Caco-2 (cell line): ENCODE results near the gene MYL7. TPM values are rescaled to one million over a fixed set of nuclear protein-coding genes. Genes with fewer than 3 reads are reported as not detected.

ENCODE experiments used
- BruUV-seq: library from RNA; stranded (reverse); fragments of 400-500 nt; replicated peaks from 2 replicates; lab custom pipeline; 2021; lab: Mats Ljungman, UMichigan
- CTCF ChIA-PET: fragments of 300-600 bp; sonication (Branson Sonifier 250); formaldehyde crosslinking; loops from one replicate; lab custom pipeline; 2022; ENCODE audit warnings: antibody characterized with exemption; lab: Charles Lee
- POLR2A ChIA-PET: fragments of 300-600 bp; sonication (Branson Sonifier 250); formaldehyde crosslinking; loops from one replicate; lab custom pipeline; 2022; ENCODE audit warnings: antibody characterized with exemption; lab: Charles Lee
- DNase-seq, 2 experiments: peaks; one replicate each; pipeline versions ENCODE4 v3.0.0 to v3.0.0-alpha.2; 2020 to 2022
- H3K27me3 ChIP-seq: replicated peaks from 2 replicates; pipeline ENCODE4 v1.6.0; 2011; ENCODE audit warnings: low read length; ENCODE audit not compliant: control insufficient read depth, insufficient read depth
- H3K36me3 ChIP-seq: 2 replicates; pipeline ENCODE4 v1.5.1; 2011; ENCODE audit warnings: low read length; ENCODE audit not compliant: control insufficient read depth, insufficient read depth
- H3K4me1 ChIP-seq: fragments of 250-450 bp; sonication (Bioruptor Pico); 2 replicates; pipeline ENCODE4 v1.5.1; 2020; ENCODE audit warnings: mild to moderate bottlenecking
- H3K4me3 ChIP-seq: 2 replicates; pipeline ENCODE4 v1.5.1; 2011; ENCODE audit warnings: low read depth, mild to moderate bottlenecking, control low read depth, low read length
- H3K9me3 ChIP-seq: fragments of 250-450 bp; sonication (Bioruptor Pico); 2 replicates; pipeline ENCODE4 v1.5.1; 2020; ENCODE audit warnings: mild to moderate bottlenecking, moderate library complexity
- H3K27ac Mint-ChIP-seq: one replicate; pipeline ENCODE4 v1.8.0; 2022; ENCODE audit warnings: mixed read lengths; ENCODE audit not compliant: unreplicated experiment
- H3K27me3 Mint-ChIP-seq: one replicate; pipeline ENCODE4 v1.8.0; 2022; ENCODE audit warnings: mixed read lengths; ENCODE audit not compliant: insufficient read depth, unreplicated experiment
- H3K36me3 Mint-ChIP-seq: one replicate; pipeline ENCODE4 v1.8.0; 2022; ENCODE audit warnings: mild to moderate bottlenecking, mixed read lengths; ENCODE audit not compliant: insufficient read depth, unreplicated experiment
- H3K4me1 Mint-ChIP-seq: one replicate; pipeline ENCODE4 v1.8.0; 2022; ENCODE audit warnings: low read depth, mixed read lengths; ENCODE audit not compliant: unreplicated experiment
- H3K4me3 Mint-ChIP-seq: one replicate; pipeline ENCODE4 v1.8.0; 2022; ENCODE audit warnings: mild to moderate bottlenecking, moderate library complexity, mixed read lengths; ENCODE audit not compliant: unreplicated experiment
- H3K9me3 Mint-ChIP-seq: one replicate; pipeline ENCODE4 v1.8.0; 2022; ENCODE audit warnings: mixed read lengths; ENCODE audit not compliant: unreplicated experiment
- CTCF ChIP-seq, 2 experiments: fragments of 200-600 bp in 1 of 2; IDR thresholded peaks; 1 replicate in 1 of 2; 2 replicates in 1 of 2; pipeline versions ENCODE4 v1.5.1 to v1.8.0; 2011 to 2022; ENCODE audit warnings: antibody characterized with exemption in 1 of 2, control low read depth in 1 of 2, inconsistent platforms in 1 of 2, low read depth in 1 of 2, low read length in 1 of 2, mild to moderate bottlenecking in 1 of 2, moderate library complexity in 1 of 2; ENCODE audit not compliant: insufficient read depth in 1 of 2, severe bottlenecking in 1 of 2, unreplicated experiment in 1 of 2
- intact Hi-C: fragments of 100-400 bp; cut with micrococcal nuclease; formaldehyde crosslinking; loops from one replicate; pipeline ENCODE4 v1.10.0; 2022; ENCODE audit not compliant: unreplicated experiment
- total RNA-seq: library from RNA; stranded (reverse); gene quantifications from 2 replicates; pipeline ENCODE4 v1.2.3, GENCODE V29; 2022

The MYL7 gene
- total RNA-seq, 1 experiment from 2014 or later, result 16.2 TPM

- TF ChIP-seq CTCF (IDR thresholded peaks at IDR 0.05; ENCODE audit: insufficient read depth in 1 of 2, low read depth in 1 of 2, low read length in 1 of 2, severe bottlenecking in 1 of 2, unreplicated experiment in 1 of 2), result no peak
- BruUV-seq, result no TSS peak
- POLR2A ChIA-PET, result no interaction called here
- H3K9me3 ChIP-seq, result no peaks in the 10 kb centered on the region
- Mint-ChIP-seq H3K9me3 (no peaks in the 10 kb centered on the region), H3K4me1 (peaks cover 7% of the 10 kb centered on the region), H3K27me3 (no peaks in the 10 kb centered on the region), H3K4me3 (no peak overlapping the region), H3K27ac (no peak overlapping the region), H3K36me3 (no peaks in the 10 kb centered on the region)
- H3K4me1 ChIP-seq, result no peaks in the 10 kb centered on the region; the same call in 1 of the 2 replicates
- intact Hi-C loops, result no loop called here
- CTCF ChIA-PET, result interaction anchor here (1.0 kb wide), 1 partner anchor 104 kb away, joined by 3 read pairs; the partner anchor contains the start of gene YKT6
- H3K36me3 ChIP-seq, result no peaks in the 10 kb centered on the region
- no peak overlapping the region for H3K4me3 ChIP-seq
- H3K27me3 ChIP-seq, result no peaks in the 10 kb centered on the region
- no peak for DNase-seq
Measured at GRCh38 chr7:44096326-44096881, 44.7 kb downstream of the MYL7 start.

GRCh38 chr7:44095781-44096180 lies 45.4 kb downstream of the MYL7 start:
- POLR2A ChIA-PET, result no interaction called here

GRCh38 chr7:44094883-44095592 lies 46.1 kb downstream of the MYL7 start:
- Mint-ChIP-seq H3K27ac (no peak overlapping the region), H3K4me3 (no peak overlapping the region), H3K9me3 (no peaks in the 10 kb centered on the region), H3K27me3 (no peaks in the 10 kb centered on the region), H3K4me1 (peaks cover 7% of the 10 kb centered on the region), H3K36me3 (no peaks in the 10 kb centered on the region)
- Histone ChIP-seq H3K9me3 (no peaks in the 10 kb centered on the region), H3K4me3 (no peak overlapping the region), H3K27me3 (no peaks in the 10 kb centered on the region), H3K36me3 (no peaks in the 10 kb centered on the region), H3K4me1 (no peaks in the 10 kb centered on the region)
- ChIA-PET CTCF (no interaction called here), POLR2A (no interaction called here)
- no TSS peak for BruUV-seq
- TF ChIP-seq CTCF (IDR thresholded peaks at IDR 0.05; ENCODE audit: insufficient read depth in 1 of 2, low read depth in 1 of 2, low read length in 1 of 2, severe bottlenecking in 1 of 2, unreplicated experiment in 1 of 2), result no peak
- DNase-seq, result no peak
- intact Hi-C loops, result no loop called here

More at GRCh38 chr7:44095781-44096180, 45.4 kb downstream of the MYL7 start:
- Histone ChIP-seq H3K4me3 (no peak overlapping the region), H3K36me3 (no peaks in the 10 kb centered on the region), H3K27me3 (no peaks in the 10 kb centered on the region), H3K9me3 (no peaks in the 10 kb centered on the region), H3K4me1 (no peaks in the 10 kb centered on the region; the same call in 1 of the 2 replicates)
- intact Hi-C loops, result no loop called here
- H3K4me1 Mint-ChIP-seq, result peaks cover 7% of the 10 kb centered on the region
- no peak overlapping the region for H3K4me3 Mint-ChIP-seq
- CTCF ChIA-PET, result no interaction called here
- no peak overlapping the region for H3K27ac Mint-ChIP-seq
- DNase-seq, result no peak
- H3K36me3 Mint-ChIP-seq, result no peaks in the 10 kb centered on the region
- BruUV-seq, result no TSS peak
- H3K9me3 Mint-ChIP-seq, result no peaks in the 10 kb centered on the region
- H3K27me3 Mint-ChIP-seq, result no peaks in the 10 kb centered on the region
- no peak for TF ChIP-seq CTCF (IDR thresholded peaks at IDR 0.05; ENCODE audit: insufficient read depth in 1 of 2, low read depth in 1 of 2, low read length in 1 of 2, severe bottlenecking in 1 of 2, unreplicated experiment in 1 of 2)
